Osteocyte (in vitro differentiated cells): Measurements from ENCODE around the gene CADM1. TPM values are rescaled to one million over a fixed set of nuclear protein-coding genes. Genes with fewer than 3 reads are reported as not detected.

Experiments used
- DNase-seq: peaks from one replicate; pipeline ENCODE4 v3.0.0; 2021; ENCODE audit warnings: mixed read lengths; ENCODE audit not compliant: unreplicated experiment; ENCODE audit errors: extremely low spot score
- H3K27ac Mint-ChIP-seq: one replicate; pipeline ENCODE4 v1.8.0; 2021; ENCODE audit warnings: mild to moderate bottlenecking, mixed read lengths; ENCODE audit not compliant: unreplicated experiment
- H3K27me3 Mint-ChIP-seq: one replicate; pipeline ENCODE4 v1.8.0; 2021; ENCODE audit warnings: mixed read lengths; ENCODE audit not compliant: unreplicated experiment
- H3K36me3 Mint-ChIP-seq: one replicate; pipeline ENCODE4 v1.8.0; 2021; ENCODE audit warnings: mixed read lengths; ENCODE audit not compliant: unreplicated experiment
- H3K4me1 Mint-ChIP-seq: one replicate; pipeline ENCODE4 v1.8.0; 2021; ENCODE audit warnings: mixed read lengths; ENCODE audit not compliant: unreplicated experiment
- H3K4me3 Mint-ChIP-seq: one replicate; pipeline ENCODE4 v1.8.0; 2021; ENCODE audit warnings: mild to moderate bottlenecking, moderate library complexity, mixed read lengths; ENCODE audit not compliant: unreplicated experiment
- H3K9me3 Mint-ChIP-seq: one replicate; pipeline ENCODE4 v1.8.0; 2021; ENCODE audit warnings: mixed read lengths; ENCODE audit not compliant: unreplicated experiment
- total RNA-seq: library from RNA; stranded (reverse); gene quantifications from 2 replicates; pipeline ENCODE4 v1.2.1, GENCODE V29; 2021
- TF ChIP-seq, protein P1 (sequence below): fragments of 200-600 bp; sonication (generic); IDR thresholded peaks from 2 replicates; pipeline ENCODE4 v1.5.0; 2021; ENCODE audit warnings: antibody characterized with exemption, mild to moderate bottlenecking, moderate library complexity

CADM1 gene
- total RNA-seq, 1 donor from 2014 or later: 24.2 TPM

DNA sequence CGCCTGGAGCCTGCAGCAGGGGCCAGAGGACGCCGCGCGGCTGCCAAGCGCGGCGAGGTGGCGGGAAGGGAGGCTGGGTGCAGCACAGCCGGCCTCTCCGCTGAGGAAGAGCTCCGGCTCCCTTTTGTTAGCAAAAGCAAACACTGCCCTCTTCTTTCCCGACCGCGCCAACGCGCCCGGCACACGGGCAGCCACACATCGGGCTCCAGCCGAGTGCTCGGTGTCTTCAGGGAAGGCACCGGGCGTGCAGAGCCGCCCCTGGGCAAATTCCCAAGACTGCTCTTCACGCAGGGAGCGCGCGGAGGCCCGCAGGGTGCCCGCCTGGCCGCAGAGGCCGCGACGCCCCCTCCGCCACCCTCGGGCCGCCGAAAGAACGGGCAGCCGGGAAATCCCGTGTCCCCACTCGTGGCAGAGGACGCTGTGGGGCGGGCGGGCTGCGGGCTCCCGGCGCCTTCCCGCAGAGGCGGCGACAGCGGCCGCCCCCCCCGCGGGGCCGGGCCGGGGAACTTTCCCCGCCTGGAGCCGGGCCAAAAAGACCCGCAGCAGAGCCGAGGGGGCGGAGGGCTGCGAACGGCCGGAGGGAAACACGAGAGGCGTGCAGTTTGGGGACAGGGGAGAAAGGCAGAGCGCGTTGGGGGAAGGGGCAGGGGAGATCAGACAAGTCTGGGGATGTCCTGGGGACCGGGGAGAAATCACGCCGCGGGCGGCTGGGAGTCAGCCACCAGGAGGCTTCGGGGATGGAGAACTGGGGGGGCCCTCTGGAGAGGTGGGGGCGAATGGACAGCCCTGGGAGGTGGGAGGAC, 931 bp downstream of the CADM1 start:
- DNase-seq: peak; percentile 85
- peaks cover 32% of the 10 kb centered on the region for H3K27me3 Mint-ChIP-seq
- H3K4me1 Mint-ChIP-seq: peaks cover 7% of the 10 kb centered on the region
- H3K27ac Mint-ChIP-seq: no peak overlapping the region
- TF ChIP-seq, protein P1, sequence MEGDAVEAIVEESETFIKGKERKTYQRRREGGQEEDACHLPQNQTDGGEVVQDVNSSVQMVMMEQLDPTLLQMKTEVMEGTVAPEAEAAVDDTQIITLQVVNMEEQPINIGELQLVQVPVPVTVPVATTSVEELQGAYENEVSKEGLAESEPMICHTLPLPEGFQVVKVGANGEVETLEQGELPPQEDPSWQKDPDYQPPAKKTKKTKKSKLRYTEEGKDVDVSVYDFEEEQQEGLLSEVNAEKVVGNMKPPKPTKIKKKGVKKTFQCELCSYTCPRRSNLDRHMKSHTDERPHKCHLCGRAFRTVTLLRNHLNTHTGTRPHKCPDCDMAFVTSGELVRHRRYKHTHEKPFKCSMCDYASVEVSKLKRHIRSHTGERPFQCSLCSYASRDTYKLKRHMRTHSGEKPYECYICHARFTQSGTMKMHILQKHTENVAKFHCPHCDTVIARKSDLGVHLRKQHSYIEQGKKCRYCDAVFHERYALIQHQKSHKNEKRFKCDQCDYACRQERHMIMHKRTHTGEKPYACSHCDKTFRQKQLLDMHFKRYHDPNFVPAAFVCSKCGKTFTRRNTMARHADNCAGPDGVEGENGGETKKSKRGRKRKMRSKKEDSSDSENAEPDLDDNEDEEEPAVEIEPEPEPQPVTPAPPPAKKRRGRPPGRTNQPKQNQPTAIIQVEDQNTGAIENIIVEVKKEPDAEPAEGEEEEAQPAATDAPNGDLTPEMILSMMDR: peak; percentile 63
- no peaks in the 10 kb centered on the region for H3K9me3 Mint-ChIP-seq
- peak overlapping the region; percentile 79 for H3K4me3 Mint-ChIP-seq
- H3K36me3 Mint-ChIP-seq: no peaks in the 10 kb centered on the region

DNA sequence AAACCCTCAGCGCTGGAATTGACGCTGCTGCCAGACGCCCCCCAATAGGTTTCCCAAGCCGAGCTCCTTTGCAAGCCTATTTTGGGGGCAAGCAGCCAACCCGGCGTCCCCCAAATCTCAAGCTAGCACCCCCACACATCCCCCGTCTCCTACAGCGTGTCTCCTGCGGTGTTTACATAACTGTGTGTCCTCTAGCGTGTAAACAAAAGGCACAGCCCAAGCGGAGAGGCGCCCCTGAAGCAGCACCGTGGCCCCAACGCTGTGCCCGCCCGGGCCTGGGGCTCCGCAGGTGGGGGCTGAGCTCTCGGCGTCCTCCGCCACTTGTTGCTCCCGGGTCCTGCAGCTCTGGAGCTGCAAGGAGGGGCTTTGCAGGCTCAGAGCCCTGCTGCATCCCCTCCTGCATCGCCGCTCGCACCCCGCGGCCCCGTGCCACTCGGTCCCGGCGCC, 1.6 kb downstream of the CADM1 start:
- Mint-ChIP-seq H3K27ac (no peak overlapping the region), H3K36me3 (no peaks in the 10 kb centered on the region), H3K27me3 (peaks cover 25% of the 10 kb centered on the region), H3K4me3 (no peak overlapping the region), H3K9me3 (no peaks in the 10 kb centered on the region), H3K4me1 (peaks cover 7% of the 10 kb centered on the region)
- TF ChIP-seq, protein P1: no peak
- no peak for DNase-seq

DNA sequence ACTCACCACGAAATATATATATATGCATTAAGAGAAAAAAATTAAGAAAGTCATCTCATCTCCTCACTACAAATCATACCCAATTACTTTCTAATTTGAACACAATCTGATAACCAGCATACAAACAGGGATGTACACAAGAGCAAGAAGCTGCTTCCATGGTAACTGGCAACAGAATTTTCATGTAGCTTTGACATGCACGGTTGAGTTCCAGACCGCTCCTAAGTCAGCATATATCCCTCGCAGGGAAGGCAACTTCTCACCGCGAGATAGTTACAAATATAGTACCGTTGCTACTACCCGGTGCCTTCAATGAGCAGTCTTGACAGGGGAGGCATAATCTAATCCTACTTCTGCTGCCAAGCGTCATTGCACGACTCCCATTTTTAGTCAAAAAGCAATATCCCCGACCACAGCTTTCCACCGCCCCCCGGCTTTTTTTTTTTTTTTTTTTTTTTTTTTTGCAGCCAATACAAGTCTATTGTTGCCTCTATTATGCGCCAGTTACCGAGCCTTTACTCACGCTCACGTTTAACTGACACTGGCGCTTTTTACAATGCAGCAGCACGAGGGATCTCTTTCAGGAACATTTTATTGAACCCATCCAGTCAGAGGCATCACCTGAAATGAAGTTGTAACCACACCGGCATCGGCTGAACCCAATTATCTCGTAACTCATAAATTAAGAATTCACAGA, 2.2 kb downstream of the CADM1 start:
- no peak for DNase-seq
- TF ChIP-seq, protein P1: no peak
- H3K9me3 Mint-ChIP-seq: no peaks in the 10 kb centered on the region
- no peak overlapping the region for H3K27ac Mint-ChIP-seq
- H3K27me3 Mint-ChIP-seq: peaks cover 19% of the 10 kb centered on the region
- no peaks in the 10 kb centered on the region for H3K36me3 Mint-ChIP-seq
- no peak overlapping the region for H3K4me3 Mint-ChIP-seq
- H3K4me1 Mint-ChIP-seq: peaks cover 7% of the 10 kb centered on the region

DNA sequence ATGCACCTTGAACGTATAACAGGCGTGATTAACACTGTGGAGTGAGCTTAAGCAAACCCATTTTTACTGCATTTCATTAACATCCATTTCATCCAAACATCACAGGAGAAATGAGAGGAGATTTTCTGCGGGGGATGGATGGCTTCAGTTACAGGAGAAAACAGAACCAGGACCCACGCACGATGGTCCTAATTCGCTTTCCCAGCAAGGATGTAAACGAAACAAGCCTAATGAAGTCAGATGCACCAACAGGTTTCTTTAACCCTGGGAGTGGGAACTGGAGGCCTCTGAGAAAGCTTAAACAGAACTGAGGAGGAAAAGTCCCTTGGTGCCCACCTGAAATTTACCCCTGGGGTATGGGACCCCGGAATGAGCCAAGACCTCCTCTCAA, 2.7 kb downstream of the CADM1 start:
- no peak overlapping the region for H3K4me3 Mint-ChIP-seq
- no peaks in the 10 kb centered on the region for H3K9me3 Mint-ChIP-seq
- no peak for DNase-seq
- TF ChIP-seq, protein P1: no peak
- H3K4me1 Mint-ChIP-seq: peaks cover 7% of the 10 kb centered on the region
- no peak overlapping the region for H3K27ac Mint-ChIP-seq
- no peaks in the 10 kb centered on the region for H3K36me3 Mint-ChIP-seq
- H3K27me3 Mint-ChIP-seq: peaks cover 15% of the 10 kb centered on the region
